Heart left ventricle (tissue), 13 donors: ENCODE measurements around the gene KCNH6.

ENCODE experiments used
- POLR2A ChIP-seq, 2 donors: fragments of 450-650 bp; IDR thresholded peaks; one replicate each; pipeline ENCODE4 v1.6.1; 2017; ENCODE audit warnings: antibody characterized with exemption in 2 of 2, mild to moderate bottlenecking in 2 of 2, moderate library complexity in 2 of 2
- TF ChIP-seq, protein P1 (sequence below), 12 donors: fragments of 200-600 bp; sonication (generic) in 4 of 12; IDR thresholded peaks; one replicate each; pipeline versions ENCODE4 v1.5.0 to v1.8.0; 2018 to 2022; ENCODE audit warnings: antibody characterized with exemption in 12 of 12, mild to moderate bottlenecking in 5 of 12
- donor health status: ischemic (EF 13 %, LVEDD 7.1; RV severe dilation, severe dysfunction).
- donor health status: DM: no; HTN: yes; CAD: no.
- donor health status: DM: no; HTN: no; CAD: no.
- donor health status: ischemic (EF 25% LVEDD 6.9; RV normal size, moderate dysfunction).
- donor health status: ischemic (EF 25% LVEDD 5.7; RV mildly dilated, moderate dysfunction).
- donor health status: ischemic (EF 35%, LVEDD 5.7; RV mildly dilated, moderate dysfunction).
- donor health status: nonischemic (EF 11% LVEDD 7.7; RV severe dilation, severe dysfunction).
- donor health status: DM: yes; HTN: yes; CAD: no.
- donor health status: PGD.
- donor health status: ischemic (EF 29% LVEDD 5.4; RV normal size, mild dysfunction).
- donor health status: nonischemic (EF 23%, LVEDD 6.1; RV moderate dilation, normal function).

- TF ChIP-seq, protein P1, sequence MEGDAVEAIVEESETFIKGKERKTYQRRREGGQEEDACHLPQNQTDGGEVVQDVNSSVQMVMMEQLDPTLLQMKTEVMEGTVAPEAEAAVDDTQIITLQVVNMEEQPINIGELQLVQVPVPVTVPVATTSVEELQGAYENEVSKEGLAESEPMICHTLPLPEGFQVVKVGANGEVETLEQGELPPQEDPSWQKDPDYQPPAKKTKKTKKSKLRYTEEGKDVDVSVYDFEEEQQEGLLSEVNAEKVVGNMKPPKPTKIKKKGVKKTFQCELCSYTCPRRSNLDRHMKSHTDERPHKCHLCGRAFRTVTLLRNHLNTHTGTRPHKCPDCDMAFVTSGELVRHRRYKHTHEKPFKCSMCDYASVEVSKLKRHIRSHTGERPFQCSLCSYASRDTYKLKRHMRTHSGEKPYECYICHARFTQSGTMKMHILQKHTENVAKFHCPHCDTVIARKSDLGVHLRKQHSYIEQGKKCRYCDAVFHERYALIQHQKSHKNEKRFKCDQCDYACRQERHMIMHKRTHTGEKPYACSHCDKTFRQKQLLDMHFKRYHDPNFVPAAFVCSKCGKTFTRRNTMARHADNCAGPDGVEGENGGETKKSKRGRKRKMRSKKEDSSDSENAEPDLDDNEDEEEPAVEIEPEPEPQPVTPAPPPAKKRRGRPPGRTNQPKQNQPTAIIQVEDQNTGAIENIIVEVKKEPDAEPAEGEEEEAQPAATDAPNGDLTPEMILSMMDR (IDR thresholded peaks at IDR 0.05) = no peak
- no peak for TF ChIP-seq POLR2A (IDR thresholded peaks at IDR 0.05)
These were observed 3.9 kb upstream of the KCNH6 start for GRCh38 chr17:63519116-63519881.
